Adipose tissue (tissue), 3 donors: Measurements from ENCODE around the gene TIMM50. TPM values are rescaled to one million over a fixed set of nuclear protein-coding genes. Genes with fewer than 3 reads are reported as not detected.
"Not testable (repeated sequence)": the region's sequence is repeated elsewhere in the genome, so short reads cannot be mapped to it uniquely, and the experiment has no call there.

Experiments used
- H3K27ac ChIP-seq: one replicate; pipeline ENCODE4 v1.5.1; 2013; ENCODE audit warnings: low read depth, low read length
- WGBS, 3 donors: extraction: QIAGEN DNeasy Blood & Tissue Kit; methylation state at CpG; one replicate each; pipeline ENCODE4 v1.1.7; 2013; 5-methylcytosine and 5-hydroxymethylcytosine counted together
- polyA plus RNA-seq, 3 donors: library from polyadenylated mRNA; stranded (reverse); fragments of 200-250 nt; gene quantifications; one replicate each; pipeline ENCODE4 v1.2.3, GENCODE V29; 2013
- donor health status: healthy with polysubstance abuse.
- donor health status: Bipolar disorder and iron deficiency.
- donor health status: healthy.

TIMM50 gene
- polyA plus RNA-seq, 3 donors = 26.8 to 63.0 (median 32.4) TPM

GRCh38 chr19:39465956-39466747, 14.5 kb upstream of the TIMM50 start:
- 95 to 96% (median 95%) methylated on average over 18 of the region's 18 CpGs for WGBS, 3 donors
- no peak overlapping the region for H3K27ac ChIP-seq

GRCh38 chr19:39467941-39468340, 12.7 kb upstream of the TIMM50 start:
- no peak overlapping the region for H3K27ac ChIP-seq
- WGBS, 3 donors = 94 to 95% (median 95%) methylated on average over 7 of the region's 7 CpGs

GRCh38 chr19:39469036-39469435, 11.6 kb upstream of the TIMM50 start:
- H3K27ac ChIP-seq = no peak overlapping the region
- 91 to 93% (median 92%) methylated on average over 11 of the region's 11 CpGs for WGBS, 3 donors

- WGBS, 3 donors = 88 to 96% (median 91%) methylated on average over 6 of the region's 6 CpGs
- no peak overlapping the region for H3K27ac ChIP-seq
Measured at GRCh38 chr19:39469567-39469966, 11.1 kb upstream of the TIMM50 start.

- WGBS, 3 donors = 86 to 89% (median 86%) methylated on average over 7 of the region's 7 CpGs
- no peak overlapping the region for H3K27ac ChIP-seq
Measured at GRCh38 chr19:39470724-39471339, 9.8 kb upstream of the TIMM50 start.

- no peak overlapping the region for H3K27ac ChIP-seq
- WGBS, 3 donors = 74 to 83% (median 78%) methylated on average over 8 of the region's 8 CpGs
Measured at GRCh38 chr19:39471756-39472536, 8.7 kb upstream of the TIMM50 start.

GRCh38 chr19:39472746-39473442, 7.7 kb upstream of the TIMM50 start:
- H3K27ac ChIP-seq = no peak overlapping the region
- WGBS, 3 donors = 87 to 90% (median 89%) methylated on average over 22 to 32 of the region's 32 CpGs

GRCh38 chr19:39473443-39473960, 7.1 kb upstream of the TIMM50 start:
- WGBS, 3 donors = 79 to 92% (median 89%) methylated on average over 11 of the region's 11 CpGs
- no peak overlapping the region for H3K27ac ChIP-seq

GRCh38 chr19:39474139-39474620, 6.5 kb upstream of the TIMM50 start:
- no peak overlapping the region for H3K27ac ChIP-seq
- 49 to 57% (median 56%) methylated on average over 9 of the region's 9 CpGs for WGBS, 3 donors

- H3K27ac ChIP-seq = no peak overlapping the region
- WGBS, 3 donors = 95 to 100% (median 98%) methylated on average over 2 of the region's 2 CpGs
Measured at GRCh38 chr19:39475748-39476147, 4.9 kb upstream of the TIMM50 start.

GRCh38 chr19:39479319-39479801, 1.3 kb upstream of the TIMM50 start:
- WGBS, 3 donors = 73 to 85% (median 84%) methylated on average over 11 of the region's 11 CpGs
- H3K27ac ChIP-seq = not testable (repeated sequence)

- H3K27ac ChIP-seq = no peak overlapping the region
- 36 to 50% (median 41%) methylated on average over 10 of the region's 10 CpGs for WGBS, 3 donors
Measured at GRCh38 chr19:39479916-39480315, 722 bp upstream of the TIMM50 start.

- H3K27ac ChIP-seq = no peak overlapping the region
- WGBS, 3 donors = 1 to 2% (median 1%) methylated on average over 12 of the region's 12 CpGs
Measured at GRCh38 chr19:39481229-39481545, 549 bp downstream of the TIMM50 start.

- no peak overlapping the region for H3K27ac ChIP-seq
- WGBS, 3 donors = 51 to 65% (median 63%) methylated on average over 11 of the region's 11 CpGs
Measured at GRCh38 chr19:39481676-39482075, 1.0 kb downstream of the TIMM50 start.

GRCh38 chr19:39483141-39483540, 2.5 kb downstream of the TIMM50 start:
- WGBS, 3 donors = 65 to 79% (median 77%) methylated on average over 6 of the region's 6 CpGs
- H3K27ac ChIP-seq = no peak overlapping the region

- 82 to 87% (median 84%) methylated on average over 10 of the region's 10 CpGs for WGBS, 3 donors
- H3K27ac ChIP-seq = no peak overlapping the region
Measured at GRCh38 chr19:39489756-39490155, 9.1 kb downstream of the TIMM50 start.

GRCh38 chr19:39492225-39492624, 11.6 kb downstream of the TIMM50 start:
- H3K27ac ChIP-seq = no peak overlapping the region
- WGBS, 3 donors = 85 to 95% (median 95%) methylated on average over 6 of the region's 6 CpGs

GRCh38 chr19:39492788-39493187, 12.2 kb downstream of the TIMM50 start:
- H3K27ac ChIP-seq = no peak overlapping the region
- WGBS, 3 donors = 75 to 91% (median 83%) methylated on average over 2 to 3 of the region's 3 CpGs
